HG02943 (cell line): ENCODE measurements around the gene TTC13.

Source experiments
- ATAC-seq: cut with Tn5 transposase; IDR thresholded peaks from one replicate; pipeline ENCODE4 v1.9.1; 2021; ENCODE audit warnings: mild to moderate bottlenecking, low read depth, moderate library complexity; ENCODE audit not compliant: unreplicated experiment

Gene TTC13

GRCh38 chr1:230913496-230913895 is 65.2 kb downstream of the TTC13 start:
- ATAC-seq = no peak

GRCh38 chr1:230910755-230911117 is 67.9 kb downstream of the TTC13 start:
- no peak for ATAC-seq

DNA sequence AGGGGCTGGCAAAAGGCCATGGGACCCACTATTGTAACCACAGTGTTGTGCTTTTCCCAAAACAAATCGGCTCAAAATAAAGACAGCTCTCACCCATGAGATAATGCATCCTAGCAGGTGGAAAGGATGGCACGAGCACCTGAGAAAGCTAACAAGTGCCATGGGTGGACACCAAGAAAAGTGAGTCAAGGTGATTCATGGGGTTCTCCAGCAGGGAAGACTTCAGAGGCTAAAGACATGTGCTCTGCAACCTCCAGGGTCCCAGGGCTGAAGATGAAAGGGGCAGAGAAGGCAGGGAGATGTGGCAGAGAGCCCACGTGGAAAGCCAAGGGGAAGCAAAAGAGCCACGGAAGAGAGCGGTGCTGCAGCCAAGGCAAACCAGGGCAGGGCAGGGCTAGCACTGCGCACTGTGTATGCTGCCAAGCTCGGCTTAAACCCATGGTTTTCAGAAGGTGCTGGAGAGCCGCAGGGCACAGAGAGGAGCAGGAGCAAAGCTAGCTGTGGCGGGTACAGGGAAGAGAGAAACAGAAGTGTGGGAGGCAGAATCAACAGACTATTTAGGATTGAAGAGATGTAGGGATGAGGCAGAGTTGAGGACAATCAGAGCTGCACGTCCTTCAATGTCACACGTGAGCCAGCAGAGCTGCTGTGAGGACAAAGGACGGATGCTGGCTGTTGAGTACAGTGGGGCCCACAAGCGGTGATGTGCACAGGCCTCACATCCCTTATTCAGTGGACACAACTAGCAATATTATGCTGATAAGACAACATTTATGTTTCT is 68.5 kb downstream of the TTC13 start:
- no peak for ATAC-seq

- ATAC-seq = no peak
Observed at GRCh38 chr1:230907472-230908205, 71.0 kb downstream of the TTC13 start.

- no peak for ATAC-seq
Observed at GRCh38 chr1:230906226-230906625, 72.4 kb downstream of the TTC13 start.

- ATAC-seq = no peak
Observed at GRCh38 chr1:230905733-230906132, 72.9 kb downstream of the TTC13 start.

DNA sequence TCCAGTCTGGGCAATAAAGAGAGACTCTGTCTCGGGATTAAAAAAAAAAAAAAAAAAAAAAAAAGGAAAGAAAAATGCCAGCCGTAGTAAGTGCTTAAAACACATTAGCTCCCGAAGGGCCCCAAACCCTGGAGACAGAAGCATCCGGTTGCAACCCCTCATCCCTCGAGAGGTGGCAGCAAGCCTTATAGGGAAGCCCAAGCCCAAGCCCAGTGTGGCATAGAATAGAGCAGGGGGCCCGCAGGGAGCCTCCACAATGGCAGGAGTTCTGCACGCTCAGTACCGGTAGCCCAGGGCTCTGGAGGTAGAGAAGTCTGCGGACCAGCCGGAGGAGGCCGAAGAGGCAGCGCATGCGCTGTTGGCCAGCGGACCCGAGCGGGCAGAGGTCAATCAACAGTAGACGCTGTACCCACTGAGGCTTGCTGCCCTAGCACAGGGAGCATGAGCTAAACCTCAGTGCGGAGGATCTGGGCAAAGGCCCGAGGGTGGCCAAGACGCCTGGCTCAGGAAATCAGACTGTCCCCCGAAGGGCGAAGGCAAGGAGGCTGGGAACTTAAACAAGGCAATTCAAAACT is 76.2 kb downstream of the TTC13 start:
- ATAC-seq = no peak

- no peak for ATAC-seq
Observed at GRCh38 chr1:230901671-230902070, 77.0 kb downstream of the TTC13 start.

DNA sequence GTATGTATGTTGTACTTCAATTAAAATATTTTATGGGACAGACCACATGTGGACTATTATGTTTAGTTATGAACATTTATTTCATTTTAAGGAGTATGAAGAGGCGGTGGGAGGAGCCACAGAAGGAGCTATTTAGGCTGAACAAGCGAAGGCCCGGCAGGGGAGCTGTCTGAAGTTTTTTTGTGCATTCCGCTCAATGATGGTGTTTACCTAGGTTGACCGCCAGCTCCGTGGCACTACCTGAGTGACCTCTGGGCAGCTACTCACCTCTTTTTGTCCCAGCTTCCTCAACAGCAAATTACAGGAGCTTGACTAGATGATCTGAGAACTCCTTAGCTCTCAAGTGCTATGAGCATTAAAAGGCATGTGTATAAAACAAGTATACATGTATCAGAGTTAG is 77.7 kb downstream of the TTC13 start:
- ATAC-seq = no peak

DNA sequence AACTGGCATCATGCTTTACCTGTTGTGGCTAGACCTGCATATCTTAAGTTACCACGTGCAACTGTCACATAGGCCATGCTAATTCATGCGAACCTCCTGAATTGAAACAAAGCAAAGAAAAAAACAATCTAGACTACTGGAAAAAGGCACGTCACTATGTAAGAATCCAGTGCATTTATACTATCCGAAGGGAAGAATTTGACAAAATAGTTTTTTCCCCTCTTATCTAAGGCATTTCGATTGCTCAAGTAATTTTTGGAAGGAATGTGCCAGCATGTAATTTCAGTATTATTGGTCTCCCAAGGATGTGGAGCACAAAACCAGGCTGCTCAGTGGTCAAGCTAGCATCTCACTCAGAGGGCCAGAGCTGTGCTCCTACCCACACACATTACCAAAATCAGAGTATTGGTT is 78.8 kb downstream of the TTC13 start:
- no peak for ATAC-seq

DNA sequence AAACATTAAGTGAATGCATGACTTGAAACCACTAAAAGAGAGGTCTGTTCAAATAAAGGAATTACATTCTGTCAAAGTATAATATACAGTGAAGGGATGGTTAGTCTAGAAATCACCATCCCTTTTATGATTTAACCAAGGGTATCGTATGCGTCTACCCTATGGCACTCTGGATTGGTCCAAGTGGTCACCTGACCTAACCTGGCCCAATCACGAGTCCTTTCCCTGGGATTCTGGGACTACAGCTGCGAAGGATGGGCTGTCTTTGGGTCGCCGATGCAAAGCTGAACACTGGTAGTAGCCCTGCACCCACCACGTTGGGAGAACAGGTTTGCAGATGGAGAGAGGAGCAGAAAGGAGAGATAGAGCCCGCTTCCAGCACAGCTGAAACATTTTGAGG is 79.9 kb downstream of the TTC13 start:
- no peak for ATAC-seq

DNA sequence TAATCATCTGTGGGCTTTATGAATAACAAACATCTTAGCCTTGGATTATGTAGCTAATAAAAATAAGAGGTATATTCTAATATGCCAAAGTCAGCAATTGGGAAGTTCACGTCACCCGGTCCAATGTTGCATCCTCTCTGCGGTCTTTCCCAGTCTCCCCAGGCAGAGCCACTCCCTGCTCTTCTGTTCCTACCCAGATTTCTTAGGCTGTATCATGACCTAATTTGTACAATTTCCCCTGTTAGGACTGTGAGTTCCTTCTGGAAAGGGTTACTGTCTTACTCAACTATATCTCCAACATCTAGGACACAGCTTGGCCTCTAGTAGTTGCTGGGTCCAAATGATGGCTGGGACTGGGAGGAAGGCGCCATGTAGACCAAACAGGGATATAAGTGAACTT is 80.5 kb downstream of the TTC13 start:
- ATAC-seq = no peak

DNA sequence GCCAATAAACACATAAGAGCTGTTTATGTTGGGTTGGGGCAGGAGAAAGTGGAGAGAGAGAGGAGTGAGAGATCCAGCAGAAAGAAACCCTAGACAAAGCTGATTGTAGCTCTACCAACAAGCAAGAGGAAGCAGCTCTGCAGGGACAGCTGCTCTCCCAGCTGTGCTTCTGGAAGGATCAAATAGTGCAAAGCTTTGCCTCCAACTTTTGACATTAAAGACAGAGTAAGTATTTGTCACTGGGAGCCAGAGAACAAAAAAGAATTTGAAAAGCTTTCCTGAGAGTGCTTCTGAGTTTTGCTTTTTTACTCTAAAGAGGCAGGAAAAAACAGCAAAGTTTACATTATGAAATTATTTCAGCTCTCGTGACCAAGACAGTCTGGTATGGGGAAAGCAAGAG is 81.9 kb downstream of the TTC13 start:
- no peak for ATAC-seq

GRCh38 chr1:230895452-230895851 is 83.2 kb downstream of the TTC13 start:
- ATAC-seq = no peak

DNA sequence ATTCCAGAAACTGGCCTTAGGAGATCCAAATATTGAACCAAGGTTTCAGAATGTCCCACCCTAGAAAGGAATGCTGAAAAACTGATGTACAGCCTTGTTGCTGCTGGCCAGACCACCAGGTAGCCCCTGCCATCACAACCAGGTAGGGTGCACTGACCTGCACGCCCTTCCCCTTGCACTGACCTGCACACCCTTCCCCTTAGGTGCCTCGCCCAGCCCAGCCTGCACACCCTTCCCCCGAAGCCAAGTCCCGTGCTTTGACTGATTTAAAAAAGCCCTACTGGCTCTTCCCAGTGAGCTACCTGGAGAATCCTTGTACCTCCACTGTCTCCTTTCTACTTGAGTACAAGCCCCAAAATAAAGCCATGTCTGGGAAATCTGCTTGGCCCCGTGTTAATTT is 84.0 kb downstream of the TTC13 start:
- ATAC-seq = no peak

DNA sequence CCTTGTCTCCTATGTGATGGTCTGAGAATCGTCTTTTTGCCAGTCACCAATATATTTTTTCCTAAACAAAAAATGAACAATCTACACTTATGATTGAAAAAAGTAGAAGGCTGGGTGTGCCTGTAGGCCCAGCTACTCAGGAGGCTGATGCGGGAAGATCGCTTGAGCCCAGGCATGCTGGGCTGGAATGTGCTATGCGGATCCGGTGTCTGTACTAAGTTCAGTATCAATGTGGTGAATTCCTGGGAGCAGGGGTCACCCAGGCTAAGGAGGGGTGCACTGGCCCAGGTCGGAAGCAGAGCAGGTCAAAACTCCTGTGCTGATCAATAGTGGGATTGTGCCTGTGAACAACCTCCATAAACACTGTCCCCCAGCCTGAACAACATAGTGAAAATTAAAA is 84.6 kb downstream of the TTC13 start:
- ATAC-seq = no peak

- no peak for ATAC-seq
Observed at GRCh38 chr1:230892018-230892491, 86.6 kb downstream of the TTC13 start.

- no peak for ATAC-seq
Observed at GRCh38 chr1:230891413-230891812, 87.2 kb downstream of the TTC13 start.

DNA sequence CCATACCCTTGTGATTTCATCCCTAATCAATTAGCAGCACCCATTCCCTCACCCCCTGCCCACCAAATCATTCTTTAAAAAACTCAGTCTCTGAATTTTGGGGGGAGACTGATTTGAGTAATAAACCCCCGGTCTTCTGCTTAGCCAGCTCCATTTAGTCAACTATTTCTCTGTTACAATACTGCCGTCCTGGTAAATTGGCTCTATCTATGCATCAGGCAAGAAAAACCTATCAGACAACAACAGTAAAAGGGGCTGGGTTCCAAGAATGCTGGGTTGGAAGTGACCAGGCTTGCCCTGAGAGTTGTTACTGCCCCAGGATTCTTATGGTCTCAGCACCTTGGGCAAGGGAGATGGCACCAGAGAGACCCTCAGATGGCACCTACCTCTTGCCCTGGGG is 94.0 kb downstream of the TTC13 start:
- ATAC-seq = no peak

DNA sequence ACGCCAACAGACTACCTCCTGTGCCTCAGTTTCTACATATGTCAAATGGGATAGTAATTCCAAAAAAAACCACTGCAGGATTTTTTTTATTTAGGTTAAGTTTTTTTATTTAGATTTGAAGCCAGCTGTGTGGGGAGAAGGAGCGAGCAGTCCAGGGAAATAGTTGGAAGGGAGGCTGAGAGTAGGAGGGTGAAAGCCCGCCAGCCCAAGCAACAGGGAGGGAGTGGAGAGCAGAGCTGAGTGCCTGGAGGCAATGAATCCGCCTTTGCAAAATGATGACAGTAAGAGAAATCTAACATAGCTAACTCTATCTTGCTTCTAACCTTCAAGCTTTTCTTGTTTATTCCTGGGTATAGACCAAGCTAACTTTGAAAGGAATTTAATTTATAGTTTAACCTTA is 94.7 kb downstream of the TTC13 start:
- no peak for ATAC-seq

DNA sequence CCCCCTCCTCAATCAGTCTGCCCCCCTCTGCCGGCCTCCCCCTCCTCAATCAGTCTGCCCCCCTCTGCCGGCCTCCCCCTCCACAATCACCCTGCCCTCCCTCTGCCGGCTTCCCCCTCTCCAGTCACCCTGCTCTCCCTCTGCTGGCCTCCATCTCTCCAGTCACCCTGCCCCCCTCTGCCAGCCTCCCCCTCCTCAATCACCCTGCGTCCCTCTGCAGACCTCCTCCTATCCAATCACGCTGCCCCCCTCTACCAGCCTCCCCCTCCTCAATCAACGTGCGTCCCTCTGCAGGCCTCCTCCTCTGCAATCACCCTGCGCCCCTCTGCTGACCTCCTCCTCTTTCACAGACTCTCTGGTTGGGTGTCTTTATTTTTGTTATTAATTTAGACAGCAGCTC is 98.9 kb downstream of the TTC13 start:
- no peak for ATAC-seq

- no peak for ATAC-seq
Observed at GRCh38 chr1:230878591-230878990, 100.1 kb downstream of the TTC13 start.
